ENCODE measurements around the gene TPGS1.

The TPGS1 gene

DNA sequence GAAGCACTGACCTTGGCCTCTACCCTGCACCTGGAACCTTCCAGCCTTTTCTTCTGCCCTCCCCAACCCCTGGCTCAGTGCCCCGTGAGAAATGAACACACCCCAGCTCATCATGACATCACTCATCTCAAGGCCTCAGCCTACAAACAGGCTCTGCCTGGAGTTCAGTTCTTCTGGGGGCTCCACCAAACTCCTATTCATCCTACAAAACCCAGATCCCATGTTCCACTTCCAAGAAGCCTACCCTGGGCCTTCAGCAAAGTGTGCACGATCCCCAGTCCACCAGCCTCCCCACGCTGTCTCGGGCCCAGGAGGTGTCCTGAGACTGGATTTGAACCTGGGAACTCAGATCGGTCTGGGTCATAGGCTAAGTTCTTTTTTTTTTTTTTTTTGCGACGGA, 37.5 kb upstream of the TPGS1 start:
- TF ChIP-seq, protein P1, sequence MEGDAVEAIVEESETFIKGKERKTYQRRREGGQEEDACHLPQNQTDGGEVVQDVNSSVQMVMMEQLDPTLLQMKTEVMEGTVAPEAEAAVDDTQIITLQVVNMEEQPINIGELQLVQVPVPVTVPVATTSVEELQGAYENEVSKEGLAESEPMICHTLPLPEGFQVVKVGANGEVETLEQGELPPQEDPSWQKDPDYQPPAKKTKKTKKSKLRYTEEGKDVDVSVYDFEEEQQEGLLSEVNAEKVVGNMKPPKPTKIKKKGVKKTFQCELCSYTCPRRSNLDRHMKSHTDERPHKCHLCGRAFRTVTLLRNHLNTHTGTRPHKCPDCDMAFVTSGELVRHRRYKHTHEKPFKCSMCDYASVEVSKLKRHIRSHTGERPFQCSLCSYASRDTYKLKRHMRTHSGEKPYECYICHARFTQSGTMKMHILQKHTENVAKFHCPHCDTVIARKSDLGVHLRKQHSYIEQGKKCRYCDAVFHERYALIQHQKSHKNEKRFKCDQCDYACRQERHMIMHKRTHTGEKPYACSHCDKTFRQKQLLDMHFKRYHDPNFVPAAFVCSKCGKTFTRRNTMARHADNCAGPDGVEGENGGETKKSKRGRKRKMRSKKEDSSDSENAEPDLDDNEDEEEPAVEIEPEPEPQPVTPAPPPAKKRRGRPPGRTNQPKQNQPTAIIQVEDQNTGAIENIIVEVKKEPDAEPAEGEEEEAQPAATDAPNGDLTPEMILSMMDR (IDR thresholded peaks at IDR 0.05; ENCODE audit: insufficient read depth, low read depth, low read length, missing control alignments) = no peak
- no peak overlapping the region for H3K4me3 ChIP-seq (ENCODE audit: low read depth, low read length)
- DNase-seq (ENCODE audit: low read depth) = no peak

DNA sequence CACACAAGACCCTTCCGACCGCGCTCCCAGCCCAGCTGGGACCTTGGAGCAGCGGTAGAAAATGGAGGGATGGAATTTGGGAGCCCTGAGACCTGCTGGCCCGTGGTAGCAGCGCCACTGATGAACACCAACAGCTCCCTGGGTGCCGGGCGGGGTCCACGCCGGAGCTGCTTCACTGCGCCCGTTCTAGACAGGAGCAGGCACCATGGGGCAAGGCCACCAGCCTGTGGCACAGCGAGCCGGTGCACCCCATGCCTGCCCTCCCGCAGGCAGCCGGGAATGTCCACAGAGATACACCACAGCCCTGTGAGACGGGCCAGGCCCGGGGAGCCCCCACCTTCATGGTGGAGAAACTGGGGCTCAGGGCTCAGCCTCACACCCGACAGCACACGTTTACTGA, 36.6 kb upstream of the TPGS1 start:
- TF ChIP-seq, protein P1 (IDR thresholded peaks at IDR 0.05; ENCODE audit: insufficient read depth, low read depth, low read length, missing control alignments) = no peak
- H3K4me3 ChIP-seq (ENCODE audit: low read depth, low read length) = no peak overlapping the region
- DNase-seq (ENCODE audit: low read depth) = no peak

DNA sequence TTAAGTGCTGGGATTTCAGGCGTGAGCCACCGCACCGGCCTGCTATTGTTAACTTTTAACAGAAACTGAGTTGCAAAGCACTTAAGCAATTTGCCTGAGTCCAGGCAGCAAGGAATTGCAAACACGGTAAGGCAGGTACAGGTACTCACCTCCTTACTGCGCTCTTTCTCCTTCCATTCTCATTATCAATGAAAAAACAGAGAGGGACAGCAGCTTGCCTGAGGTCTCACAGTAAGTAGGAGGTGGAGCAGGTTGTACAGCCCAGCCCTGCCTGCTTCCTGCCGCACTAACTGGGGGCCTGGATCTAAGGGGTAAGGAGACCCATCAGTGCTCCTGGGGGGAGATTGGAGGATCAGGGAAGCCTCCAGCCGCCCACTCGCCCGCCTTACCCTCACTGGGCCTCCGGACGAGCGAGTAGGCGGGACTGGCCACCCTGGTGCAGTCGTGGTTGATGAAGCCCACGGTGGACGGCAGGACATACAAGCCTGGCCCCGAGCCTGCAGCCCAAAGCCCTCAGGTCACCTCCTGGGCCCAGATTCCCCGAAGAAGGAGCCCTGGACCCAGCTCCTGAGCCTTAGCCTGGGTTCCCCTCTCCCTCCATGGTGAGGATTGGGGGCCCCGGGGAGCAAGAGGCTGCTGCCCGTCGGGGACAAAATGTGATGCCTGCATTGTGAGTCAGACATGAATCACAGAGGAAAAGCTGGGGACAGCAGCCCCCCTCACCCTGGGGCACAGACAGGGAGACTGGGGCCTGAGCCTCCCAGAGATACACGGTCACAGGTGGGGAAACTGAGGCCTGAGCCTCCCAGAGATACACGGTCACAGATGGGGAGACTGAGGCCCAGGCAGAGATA, 35.1 kb upstream of the TPGS1 start:
- no peak overlapping the region for H3K4me3 ChIP-seq (ENCODE audit: low read depth, low read length)
- TF ChIP-seq, protein P1 (IDR thresholded peaks at IDR 0.05; ENCODE audit: insufficient read depth, low read depth, low read length, missing control alignments) = no peak
- no peak for DNase-seq (ENCODE audit: low read depth)

DNA sequence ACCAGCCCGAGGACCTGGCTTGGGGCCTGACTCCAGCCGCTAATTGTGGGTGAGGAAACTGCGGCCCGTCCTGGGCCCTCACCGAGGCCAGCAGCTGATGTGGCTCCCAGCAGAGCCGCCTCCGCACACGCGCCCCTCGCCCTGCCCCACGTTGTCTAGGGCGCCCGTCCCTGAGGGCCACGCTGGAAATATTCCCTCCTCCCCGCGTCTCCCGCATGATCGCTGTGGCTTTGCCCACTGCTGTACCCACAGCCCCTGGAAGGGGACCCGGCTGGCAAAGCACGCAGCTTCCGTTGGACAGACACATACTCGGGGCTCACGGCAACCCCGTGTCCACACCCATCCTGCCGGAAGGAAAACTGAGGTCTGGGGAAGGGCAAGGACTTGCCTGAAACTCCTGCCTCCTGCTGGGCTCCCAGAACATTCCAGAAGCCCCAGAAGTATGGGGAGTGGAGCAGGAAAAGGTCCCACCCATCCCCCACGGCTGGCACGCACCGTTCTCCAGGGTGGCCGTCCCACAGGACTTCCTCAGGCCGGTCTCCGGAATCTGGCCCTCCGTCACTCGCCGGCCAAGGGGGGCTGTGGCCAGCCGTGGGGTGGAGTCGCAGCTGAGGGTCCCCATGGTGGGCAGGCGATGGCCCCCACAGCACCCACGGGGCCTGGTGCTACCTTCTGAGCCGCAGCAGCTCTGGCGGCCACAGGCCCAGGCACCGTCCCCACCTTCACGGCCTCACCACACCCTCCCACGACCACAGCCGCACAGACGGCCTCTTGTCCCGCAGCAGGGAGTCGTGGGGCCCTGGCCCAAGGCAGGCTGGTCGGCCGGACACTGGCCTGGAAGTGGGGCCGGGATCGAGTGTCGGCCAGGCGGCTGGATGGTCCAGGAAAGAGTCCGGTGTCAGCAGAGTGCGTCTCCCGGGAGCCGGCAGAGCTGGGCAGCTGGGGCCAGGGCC, 32.9 kb upstream of the TPGS1 start:
- TF ChIP-seq, protein P1 (IDR thresholded peaks at IDR 0.05; ENCODE audit: insufficient read depth, low read depth, low read length, missing control alignments) = no peak
- H3K4me3 ChIP-seq (ENCODE audit: low read depth, low read length) = no peak overlapping the region
- DNase-seq (ENCODE audit: low read depth) = no peak

GRCh38 chr19:475360-475759, 31.9 kb upstream of the TPGS1 start:
- TF ChIP-seq, protein P1 (IDR thresholded peaks at IDR 0.05; ENCODE audit: insufficient read depth, low read depth, low read length, missing control alignments) = no peak
- H3K4me3 ChIP-seq (ENCODE audit: low read depth, low read length) = no peak overlapping the region
- no peak for DNase-seq (ENCODE audit: low read depth)

DNA sequence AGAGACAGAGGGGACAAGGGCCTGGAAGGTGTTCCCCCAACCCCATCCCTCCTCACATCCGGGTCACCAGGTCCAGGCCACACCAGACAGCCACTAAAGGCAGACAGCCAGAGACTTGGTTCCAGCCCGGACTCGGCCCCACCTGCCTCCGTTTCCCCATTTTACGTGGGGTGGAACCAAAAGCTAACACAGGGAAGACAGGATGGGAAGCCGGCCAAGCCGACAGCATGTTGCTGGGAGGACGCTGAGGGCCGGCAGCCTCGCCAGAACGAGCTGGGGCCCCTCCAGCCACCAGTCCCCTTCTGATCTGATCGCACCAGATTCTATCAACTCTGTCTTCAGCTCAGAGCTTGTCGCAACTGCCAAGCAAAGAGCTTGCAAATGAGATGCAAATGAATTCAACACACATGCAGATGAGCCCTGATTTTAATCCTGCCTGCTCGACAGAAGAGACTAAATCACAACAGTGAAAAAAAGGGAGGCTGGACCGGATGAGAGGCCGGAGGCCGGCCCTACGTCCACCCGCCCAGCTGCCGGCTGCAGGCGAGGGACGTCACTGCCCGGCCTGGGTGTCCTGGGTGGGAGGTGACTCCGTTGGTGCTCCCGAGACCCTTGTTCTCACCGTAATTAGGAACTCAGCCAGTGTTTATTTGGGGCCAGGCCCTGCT, 28.9 kb upstream of the TPGS1 start:
- no peak for DNase-seq (ENCODE audit: low read depth)
- H3K4me3 ChIP-seq (ENCODE audit: low read depth, low read length) = no peak overlapping the region
- TF ChIP-seq, protein P1 (IDR thresholded peaks at IDR 0.05; ENCODE audit: insufficient read depth, low read depth, low read length, missing control alignments) = no peak

Data from GM12865 (cell line).